ENCODE measurements around the gene HSPA8. TPM values are rescaled to one million over a fixed set of nuclear protein-coding genes. Genes with fewer than 3 reads are reported as not detected.

Gene HSPA8
- total RNA-seq, 2 donors from 2014 or later, result 672 to 817 TPM

GRCh38 chr11:123086305-123086704 lies 24.4 kb upstream of the HSPA8 start:
- Histone ChIP-seq H3K27me3 (no peaks in the 10 kb centered on the region), H3K27ac (no peak overlapping the region), H3K9me3 (no peaks in the 10 kb centered on the region), H3K4me3 (no peak overlapping the region), H3K36me3 (no peaks in the 10 kb centered on the region), H3K4me1 (peaks cover 0 to 11% of the 10 kb centered on the region in 2 donors)
- TF ChIP-seq CTCF (IDR thresholded peaks at IDR 0.05), result no peak
- DNase-seq (ENCODE audit: low spot score), result no peak

GRCh38 chr11:123085497-123085896 lies 23.6 kb upstream of the HSPA8 start:
- Histone ChIP-seq H3K36me3 (no peaks in the 10 kb centered on the region), H3K4me1 (peaks cover 0 to 11% of the 10 kb centered on the region in 2 donors), H3K27me3 (no peaks in the 10 kb centered on the region), H3K4me3 (no peak overlapping the region), H3K27ac (no peak overlapping the region), H3K9me3 (no peaks in the 10 kb centered on the region)
- no peak for DNase-seq (ENCODE audit: low spot score)
- no peak for TF ChIP-seq CTCF (IDR thresholded peaks at IDR 0.05)

- Histone ChIP-seq H3K9me3 (no peaks in the 10 kb centered on the region), H3K27me3 (no peaks in the 10 kb centered on the region), H3K4me3 (no peak overlapping the region), H3K27ac (no peak overlapping the region), H3K4me1 (peaks cover 0 to 11% of the 10 kb centered on the region in 2 donors), H3K36me3 (no peaks in the 10 kb centered on the region)
- TF ChIP-seq CTCF (IDR thresholded peaks at IDR 0.05), result no peak
- peak; percentile 26 for DNase-seq (ENCODE audit: low spot score)
Measured at GRCh38 chr11:123084454-123084853, 22.5 kb upstream of the HSPA8 start.

GRCh38 chr11:123083623-123084029 lies 21.7 kb upstream of the HSPA8 start:
- no peak overlapping the region for H3K4me3 ChIP-seq
- TF ChIP-seq CTCF (IDR thresholded peaks at IDR 0.05), result no peak
- H3K36me3 ChIP-seq, result no peaks in the 10 kb centered on the region
- no peaks in the 10 kb centered on the region for H3K27me3 ChIP-seq
- no peaks in the 10 kb centered on the region for H3K9me3 ChIP-seq
- peak overlapping the region; percentile 6 to 59 for H3K27ac ChIP-seq
- DNase-seq (ENCODE audit: low spot score), result peak; percentile 94
- peaks cover 0 to 11% of the 10 kb centered on the region in 2 donors for H3K4me1 ChIP-seq

- Histone ChIP-seq H3K4me3 (no peak overlapping the region), H3K9me3 (no peaks in the 10 kb centered on the region), H3K27ac (peak overlapping the region; percentile 6 to 59), H3K27me3 (no peaks in the 10 kb centered on the region), H3K4me1 (peaks cover 0 to 11% of the 10 kb centered on the region in 2 donors), H3K36me3 (no peaks in the 10 kb centered on the region)
- no peak for TF ChIP-seq CTCF (IDR thresholded peaks at IDR 0.05)
- DNase-seq (ENCODE audit: low spot score), result peak; percentile 26
Measured at GRCh38 chr11:123082977-123083376, 21.0 kb upstream of the HSPA8 start.

GRCh38 chr11:123080015-123080414 lies 18.1 kb upstream of the HSPA8 start:
- H3K9me3 ChIP-seq, result no peaks in the 10 kb centered on the region
- H3K4me3 ChIP-seq, result no peak overlapping the region
- H3K36me3 ChIP-seq, result no peaks in the 10 kb centered on the region
- no peaks in the 10 kb centered on the region for H3K27me3 ChIP-seq
- no peak for TF ChIP-seq CTCF (IDR thresholded peaks at IDR 0.05)
- DNase-seq (ENCODE audit: low spot score), result peak; percentile 5
- H3K4me1 ChIP-seq, result peaks cover 0 to 11% of the 10 kb centered on the region in 2 donors
- H3K27ac ChIP-seq, result no peak overlapping the region
